HG03103 (cell line): Measurements from ENCODE around the gene FHAD1.

Experiments used
- ATAC-seq: cut with Tn5 transposase; IDR thresholded peaks from one replicate; pipeline ENCODE4 v1.9.1; 2021; ENCODE audit warnings: low read depth; ENCODE audit not compliant: unreplicated experiment

The FHAD1 gene

DNA sequence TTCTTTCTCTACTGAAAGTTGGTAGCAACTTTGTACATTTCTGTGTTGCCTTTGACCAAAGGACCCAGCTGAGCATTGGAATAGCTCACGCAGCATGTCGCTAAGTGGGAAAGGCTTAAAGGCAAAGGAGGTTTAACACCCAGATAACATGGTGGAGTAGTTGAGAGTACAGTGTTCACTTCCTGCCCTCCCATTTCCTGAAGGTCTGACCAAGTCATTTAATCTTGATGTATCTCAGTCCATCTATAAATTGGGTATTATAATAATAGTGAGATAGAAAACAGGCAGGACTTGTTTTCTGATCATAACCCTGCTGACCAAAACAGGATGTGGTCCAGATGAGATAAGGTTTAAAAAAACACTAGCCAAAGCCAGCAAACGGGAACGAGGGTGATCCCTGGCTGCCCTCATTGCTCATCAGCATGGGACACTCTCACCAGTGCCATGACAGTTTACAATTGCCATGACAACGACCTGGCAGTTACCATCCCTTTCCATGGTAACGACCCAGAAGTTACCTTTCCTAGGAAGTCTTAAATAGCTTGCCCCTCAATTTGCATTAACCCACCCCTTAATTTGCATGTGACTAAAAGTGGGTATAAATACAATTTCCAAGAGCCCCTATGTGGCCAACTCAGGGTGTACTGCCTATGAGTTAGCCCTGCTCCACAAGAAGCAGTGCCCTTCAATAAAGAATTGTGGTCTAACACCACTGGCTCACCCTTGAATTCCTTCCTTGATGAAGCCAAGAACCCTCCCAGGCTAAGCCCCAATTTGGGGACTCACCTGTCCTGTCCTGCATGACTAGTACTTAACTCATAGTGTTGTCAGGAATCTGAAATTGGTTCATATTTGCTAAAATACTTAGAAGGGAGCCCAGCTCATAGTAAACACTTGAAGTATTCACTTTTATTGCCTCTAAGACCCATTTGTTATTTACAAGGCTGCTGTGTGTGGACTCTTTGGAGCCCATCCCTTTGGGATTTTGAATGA is 28.4 kb upstream of the FHAD1 start:
- ATAC-seq: no peak

DNA sequence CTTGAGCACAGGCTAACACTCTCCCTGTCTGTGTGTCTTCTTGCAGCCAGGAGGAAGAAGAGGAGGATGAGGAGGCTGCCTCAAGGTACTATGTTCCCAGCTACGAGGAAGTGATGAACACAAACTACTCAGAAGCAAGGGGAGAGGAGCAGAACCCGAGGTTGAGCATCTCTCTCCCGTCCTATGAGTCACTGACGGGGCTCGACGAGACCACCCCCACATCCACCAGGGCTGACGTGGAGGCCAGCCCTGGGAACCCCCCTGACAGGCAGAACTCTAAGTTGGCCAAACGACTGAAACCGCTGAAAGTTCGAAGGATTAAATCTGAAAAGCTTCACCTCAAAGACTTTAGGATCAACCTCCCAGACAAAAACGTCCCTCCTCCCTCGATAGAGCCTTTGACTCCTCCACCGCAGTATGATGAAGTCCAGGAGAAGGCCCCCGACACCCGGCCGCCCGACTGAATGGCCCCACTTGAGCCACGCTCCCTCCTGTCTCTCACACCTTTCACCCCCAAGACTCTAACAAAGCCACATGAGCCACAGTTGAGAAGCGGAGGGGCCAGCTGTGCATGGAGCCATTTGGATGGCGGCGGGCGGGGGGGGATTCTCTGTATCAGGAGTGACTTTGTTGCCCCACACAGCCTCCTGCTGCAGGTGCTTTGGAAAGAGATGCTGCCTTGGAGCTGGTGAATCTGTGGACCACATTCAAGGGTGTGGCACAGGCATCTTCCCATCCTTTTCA is 27.6 kb upstream of the FHAD1 start:
- ATAC-seq: no peak

DNA sequence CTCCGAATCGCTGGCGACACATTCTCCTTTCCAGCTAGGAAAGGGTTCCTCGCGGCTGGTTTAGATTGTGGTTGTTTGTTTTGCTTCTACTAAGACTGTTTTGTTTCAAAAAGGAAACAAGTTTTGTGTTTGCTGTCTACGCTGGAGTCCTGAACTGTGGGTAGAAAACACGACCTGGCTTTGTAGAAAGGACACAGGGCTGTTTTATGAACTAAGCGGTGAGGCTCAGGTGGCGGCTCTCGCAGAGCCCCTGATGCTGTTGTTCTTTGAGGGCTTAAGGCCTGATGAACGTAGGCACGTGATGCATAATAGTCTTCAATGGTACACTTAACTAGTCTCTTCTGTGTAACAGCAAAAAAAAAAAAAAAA is 27.0 kb upstream of the FHAD1 start:
- no peak for ATAC-seq

DNA sequence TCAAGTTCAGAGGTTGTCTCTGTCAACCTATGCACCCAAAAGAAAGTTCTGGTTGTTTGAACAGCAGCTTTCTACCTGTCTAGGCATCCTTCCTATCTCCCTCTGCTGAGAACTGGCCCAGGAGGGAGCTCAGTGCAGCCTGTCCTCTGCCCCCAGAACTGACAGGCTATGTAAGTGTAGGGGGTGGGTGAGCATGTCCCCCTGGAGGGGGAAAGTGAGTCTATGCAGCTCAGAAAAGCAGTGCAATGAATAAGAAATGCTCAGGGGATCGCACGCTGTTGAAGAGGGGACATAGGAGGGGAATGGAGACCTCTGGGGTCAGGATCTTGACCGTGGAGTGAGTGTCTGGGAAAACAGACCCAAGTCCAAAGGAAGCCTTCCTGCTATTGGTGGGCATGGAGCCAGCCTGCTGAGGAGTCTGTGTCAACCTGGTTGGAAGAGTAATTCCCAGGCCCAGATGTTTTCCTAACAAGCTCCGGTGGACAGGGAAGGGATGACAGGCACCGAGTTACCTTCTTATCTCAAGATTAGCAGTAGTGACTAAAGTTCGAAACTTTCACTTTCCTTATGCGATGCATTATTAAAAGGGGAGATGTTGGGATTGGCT is 26.1 kb upstream of the FHAD1 start:
- no peak for ATAC-seq

DNA sequence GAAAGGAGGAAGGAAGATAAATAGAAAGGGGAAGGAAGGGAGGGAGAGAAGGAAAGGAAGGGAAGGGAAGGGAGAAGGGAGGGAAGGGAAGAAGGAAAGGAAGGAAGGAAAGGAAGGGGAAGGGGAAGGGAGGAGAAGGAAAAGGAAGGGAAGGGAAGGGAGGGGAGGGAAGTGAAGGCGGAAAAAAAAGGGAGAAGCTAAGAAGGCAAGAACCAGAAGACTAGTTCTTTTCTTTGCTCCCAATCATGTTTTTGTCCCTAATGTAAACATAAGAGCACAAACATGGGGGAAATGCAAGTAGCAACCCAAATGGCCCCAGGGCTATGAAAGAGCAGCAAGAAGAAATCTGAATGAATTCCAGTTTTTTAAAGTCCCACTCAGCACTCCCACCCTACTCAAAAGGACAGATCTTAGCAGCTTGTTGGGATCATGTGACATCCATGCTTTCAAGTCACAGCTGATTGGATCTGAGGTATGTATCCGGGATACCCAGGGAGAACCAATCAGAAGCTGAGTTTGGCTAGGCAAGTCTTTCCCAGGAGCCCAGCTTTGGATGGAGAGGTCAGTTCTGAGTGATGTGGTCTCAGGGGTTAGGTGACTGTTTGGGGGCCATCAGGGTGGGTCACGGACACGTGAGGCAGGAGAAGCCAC is 24.2 kb upstream of the FHAD1 start:
- ATAC-seq: no peak

DNA sequence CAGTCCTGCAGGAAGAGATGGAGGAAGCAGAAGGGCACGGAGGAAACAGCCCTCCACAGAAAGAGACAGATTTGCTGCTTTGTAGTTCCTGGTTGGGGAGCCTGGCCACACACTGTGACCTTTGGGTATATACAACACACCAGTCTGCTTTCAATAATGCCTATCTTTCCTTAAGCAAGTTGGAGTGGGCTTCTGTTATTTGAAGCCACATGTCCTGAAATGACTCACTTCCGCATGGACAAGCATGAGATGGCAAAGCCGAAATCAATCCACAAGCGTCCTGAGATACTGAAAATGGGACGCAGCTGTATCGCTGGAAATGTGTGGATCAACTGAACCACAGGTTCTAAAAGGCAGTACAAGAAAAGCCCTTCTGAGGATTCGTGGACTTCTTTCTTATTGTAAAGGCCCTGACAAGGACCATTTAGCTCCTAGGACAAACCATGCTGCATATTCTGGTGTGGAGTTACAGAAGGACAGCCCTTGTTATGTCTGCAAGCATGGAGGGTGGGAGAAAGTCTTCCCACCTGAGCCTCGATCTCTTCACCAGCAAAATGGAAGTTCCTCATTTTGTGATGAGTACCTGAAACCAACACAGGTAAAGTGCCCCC is 22.7 kb upstream of the FHAD1 start:
- ATAC-seq: no peak

DNA sequence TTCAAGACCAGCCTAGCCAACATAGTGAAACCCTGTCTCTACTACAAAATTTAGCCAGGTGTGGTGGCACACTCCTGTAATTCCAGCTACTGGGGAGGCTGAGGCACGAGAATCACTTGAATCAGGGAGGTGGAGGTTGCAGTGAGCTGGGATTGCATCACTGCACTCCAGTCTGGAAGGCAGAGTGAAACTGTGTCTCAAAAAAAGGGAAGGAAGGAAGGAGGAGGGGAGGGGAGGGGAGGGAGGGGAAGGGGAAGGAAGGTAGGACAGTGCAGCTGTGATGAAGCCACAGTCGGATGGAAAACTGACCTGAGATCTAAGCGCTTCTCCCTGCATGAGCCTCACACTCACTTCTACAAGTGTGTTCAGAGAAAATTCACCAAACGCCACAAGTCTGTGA is 22.0 kb upstream of the FHAD1 start:
- no peak for ATAC-seq

DNA sequence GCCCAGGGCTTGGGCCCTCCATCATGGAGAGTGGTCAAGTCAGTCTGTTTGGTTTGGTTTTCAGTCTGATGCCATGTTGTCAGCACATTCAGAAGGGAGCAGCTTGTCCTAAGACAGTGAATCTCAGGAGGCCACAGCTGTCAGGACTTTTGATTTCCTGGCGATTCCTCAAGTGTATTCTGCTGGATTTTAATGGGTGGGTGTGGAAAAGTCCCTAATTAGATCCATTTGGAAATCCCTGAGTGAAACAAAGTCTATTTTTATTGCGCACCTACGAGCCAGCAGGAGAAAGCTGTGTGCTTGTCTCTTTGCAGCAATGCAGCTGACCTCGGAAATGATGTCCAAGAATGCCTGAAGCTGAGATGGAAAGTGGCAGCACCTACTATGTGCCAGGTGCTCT is 21.6 kb upstream of the FHAD1 start:
- no peak for ATAC-seq

DNA sequence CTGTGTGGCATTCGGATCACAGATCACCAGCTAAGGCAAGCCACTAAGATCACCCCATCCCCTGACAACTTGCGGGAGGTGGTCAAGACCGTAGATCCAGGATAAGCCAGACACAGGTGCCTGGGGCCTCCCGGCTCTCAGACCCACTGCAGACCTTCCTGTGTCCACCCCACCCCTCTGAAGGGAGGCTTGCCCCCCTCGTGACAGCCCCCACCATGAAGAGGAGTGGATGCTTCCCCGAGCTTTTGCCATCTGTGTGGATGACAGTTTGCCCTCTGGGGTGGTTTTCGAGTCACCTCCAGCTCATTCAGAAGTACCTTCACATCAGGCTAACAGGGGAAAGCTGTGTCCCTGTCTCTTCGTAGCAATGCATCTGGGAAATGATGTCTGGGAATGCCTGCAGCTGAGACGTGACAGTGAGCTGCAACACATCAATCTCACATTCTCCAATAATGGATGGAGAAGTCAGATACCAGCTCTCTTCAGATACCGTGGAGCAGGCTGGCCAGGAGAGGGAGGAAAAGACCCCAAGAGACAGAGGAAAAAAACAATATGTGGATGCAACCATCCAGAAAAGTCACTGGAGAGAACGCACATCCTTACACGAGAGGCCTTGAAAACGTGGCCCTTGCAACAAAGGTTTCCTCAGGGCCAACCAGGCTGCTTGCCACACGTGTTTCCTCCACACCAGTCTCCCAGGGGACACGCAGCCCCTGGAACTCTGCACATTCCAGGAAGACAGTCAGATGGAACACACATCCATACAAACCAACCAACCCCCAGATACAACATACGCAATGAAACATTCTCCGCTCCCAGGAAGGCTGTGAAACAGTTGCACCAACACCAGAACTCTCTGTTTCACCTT is 20.4 kb upstream of the FHAD1 start:
- ATAC-seq: no peak

DNA sequence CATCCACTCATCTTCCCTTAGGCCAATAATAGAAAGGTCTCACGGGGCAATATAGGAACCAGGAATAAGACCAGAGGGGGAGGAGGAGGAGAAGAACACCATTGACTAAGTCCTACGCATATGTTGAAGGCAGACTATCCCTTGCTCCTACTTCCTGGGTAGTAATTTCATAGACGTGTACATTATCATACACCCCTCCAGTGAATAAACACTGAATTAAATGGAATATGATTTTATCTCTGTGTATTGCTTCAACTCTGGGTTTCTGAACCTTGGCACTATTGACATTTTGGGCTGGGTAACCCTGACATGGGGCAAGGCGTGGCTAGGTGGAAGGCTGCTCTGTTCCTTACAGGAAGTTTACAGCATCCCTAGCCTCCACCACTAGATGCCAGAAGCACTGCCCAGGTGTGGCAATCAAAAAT is 17.3 kb upstream of the FHAD1 start:
- no peak for ATAC-seq

DNA sequence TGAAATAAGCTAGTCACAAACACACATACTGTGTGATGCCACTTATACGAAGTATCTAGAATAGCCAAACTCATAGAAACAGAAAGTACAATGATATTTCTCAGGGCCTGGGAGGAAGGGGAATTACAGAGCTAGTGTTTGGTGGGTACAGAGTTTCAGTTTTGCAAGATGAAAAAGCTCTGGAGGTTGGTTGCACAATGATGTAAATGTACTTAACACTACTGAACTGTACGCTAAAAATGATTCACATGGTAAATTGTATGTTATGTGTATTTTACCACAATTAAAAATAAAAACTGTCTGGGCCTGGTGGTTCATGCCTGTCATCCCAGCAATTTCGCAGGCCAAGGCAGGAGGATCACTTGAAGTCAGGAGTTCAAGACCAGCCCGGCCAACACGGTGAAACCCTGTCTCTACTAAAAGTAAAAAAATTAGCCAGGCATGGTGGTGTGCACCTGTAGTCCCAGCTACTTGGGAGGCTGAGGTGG is 15.3 kb upstream of the FHAD1 start:
- peak; percentile 91 for ATAC-seq

DNA sequence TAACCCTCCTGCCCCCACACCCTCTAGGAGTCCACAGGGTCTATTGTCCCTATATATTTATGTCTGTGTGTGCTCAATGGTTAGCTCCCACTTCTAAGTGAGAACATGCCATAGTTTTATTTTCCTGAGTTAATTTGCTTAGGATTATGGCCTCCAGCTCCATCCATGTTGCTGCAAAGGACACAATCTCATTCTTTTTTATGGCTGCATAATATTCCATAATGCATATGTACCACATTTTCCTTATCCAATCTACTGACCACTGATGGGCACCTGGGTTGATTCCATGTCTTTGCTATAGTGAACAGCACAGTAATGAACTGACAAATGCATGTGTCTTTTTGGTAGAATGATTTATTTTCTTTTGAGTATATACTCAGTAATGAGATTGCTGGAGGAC is 13.3 kb upstream of the FHAD1 start:
- ATAC-seq: no peak

DNA sequence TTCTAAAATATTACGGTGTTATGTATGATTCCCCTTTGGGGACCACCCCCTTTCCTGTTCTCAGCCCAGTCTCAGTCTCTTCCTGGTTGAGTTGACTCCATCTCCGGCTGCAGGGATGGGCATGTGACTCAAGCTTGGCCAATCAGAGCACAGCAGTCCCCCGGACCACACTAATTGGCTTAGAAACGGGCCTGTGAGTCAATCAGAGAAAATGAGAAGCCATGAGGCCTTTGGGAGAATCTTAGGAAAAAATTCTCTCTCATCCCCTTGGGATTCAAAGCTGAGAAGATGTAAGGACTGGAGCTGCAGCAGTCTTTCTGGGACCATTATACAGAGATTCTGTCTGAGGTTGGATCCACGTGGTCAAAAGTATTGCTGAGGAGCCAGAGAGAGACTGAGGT is 10.7 kb upstream of the FHAD1 start:
- no peak for ATAC-seq

DNA sequence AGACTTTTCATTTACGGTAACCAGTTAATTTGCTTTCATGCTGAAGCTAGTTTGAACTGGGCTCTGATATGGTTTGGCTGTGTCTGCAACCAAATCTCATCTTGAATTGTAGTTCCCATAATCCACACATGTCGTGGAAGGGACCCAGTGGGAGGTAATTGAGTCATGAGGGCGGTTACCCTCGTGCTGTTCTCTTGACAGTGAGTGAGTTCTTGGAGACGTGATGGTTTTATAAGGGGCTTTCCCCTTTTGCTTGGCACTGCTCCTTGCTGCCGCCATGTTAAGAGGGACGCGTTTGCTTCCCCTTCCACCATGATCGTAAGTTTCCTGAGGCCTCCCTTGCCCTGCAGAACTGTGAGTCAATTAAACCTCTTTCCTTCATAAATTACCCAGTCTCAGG is 10.3 kb upstream of the FHAD1 start:
- ATAC-seq: no peak

DNA sequence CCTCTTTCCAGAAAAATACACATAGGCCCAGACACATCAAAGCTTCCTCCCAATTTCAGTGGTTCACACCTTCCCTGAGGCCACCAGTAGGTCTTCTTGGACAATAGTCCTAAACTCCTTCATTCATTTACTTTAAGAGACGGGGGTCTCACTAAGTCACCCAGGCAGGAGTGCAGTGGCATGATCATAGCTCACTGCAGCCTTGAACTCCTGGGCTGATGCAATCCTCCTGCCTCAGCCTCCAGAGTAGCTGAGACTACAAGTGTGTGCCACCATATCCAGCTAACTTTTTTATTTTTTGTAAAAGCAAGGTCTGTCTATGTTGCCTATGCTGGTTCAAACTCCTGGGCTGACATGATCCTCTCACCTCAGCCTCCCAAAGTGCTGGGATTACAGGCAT is 8.2 kb upstream of the FHAD1 start:
- no peak for ATAC-seq

DNA sequence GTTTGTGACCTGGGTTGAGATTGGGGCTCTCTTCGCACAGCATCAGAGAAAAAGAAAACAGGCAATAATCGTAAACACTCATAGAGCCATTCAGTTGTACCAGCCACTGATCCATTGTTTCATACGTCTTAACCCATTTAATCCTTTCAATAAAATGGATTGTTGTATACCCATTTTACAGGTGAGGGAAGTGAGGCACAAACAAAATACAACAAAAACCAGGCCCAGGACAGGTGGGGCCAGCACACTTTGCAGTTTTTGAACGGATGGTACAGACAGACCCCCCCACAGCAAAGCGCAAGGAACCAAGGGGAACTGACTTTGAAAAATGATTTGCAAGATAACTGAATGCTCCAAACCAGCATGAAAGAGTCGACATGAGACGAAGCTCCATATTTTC is 4.3 kb upstream of the FHAD1 start:
- ATAC-seq: no peak

DNA sequence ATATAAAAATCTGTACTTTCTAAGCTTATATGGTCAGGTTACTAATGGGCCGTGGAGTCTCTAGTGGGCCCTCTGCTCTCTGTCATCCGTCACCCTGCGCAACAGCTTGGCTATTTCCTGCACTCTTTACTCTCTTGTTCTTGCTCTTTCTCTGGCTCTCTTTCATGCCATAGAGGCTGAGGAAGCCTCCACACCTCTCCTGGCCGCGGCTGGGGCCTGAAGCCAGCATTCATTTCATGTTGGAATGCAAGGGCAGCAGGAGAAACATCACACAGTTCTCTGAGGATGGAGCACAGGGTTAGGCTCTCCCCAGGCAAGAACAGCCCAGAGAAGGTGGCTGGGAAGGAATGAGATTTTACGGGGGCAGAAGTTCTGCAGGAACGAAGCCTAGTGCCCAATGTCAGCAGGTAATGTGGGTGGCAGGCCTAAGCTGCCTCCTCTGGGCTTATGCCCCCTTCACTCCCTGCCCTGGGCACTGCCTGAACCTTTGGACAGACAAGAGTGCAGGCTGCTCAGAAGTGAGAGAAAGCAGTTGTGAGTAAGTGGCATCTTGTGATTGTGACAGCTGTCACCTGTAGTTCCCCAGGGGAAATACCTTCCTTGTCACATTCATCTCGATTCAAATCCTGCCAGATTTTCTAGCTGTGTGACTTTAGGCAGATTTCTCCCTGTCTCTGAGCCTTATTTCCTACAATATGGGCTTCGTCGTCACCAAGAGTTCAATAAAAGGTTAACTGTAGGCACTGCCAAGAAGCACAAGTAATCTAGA is 3.6 kb upstream of the FHAD1 start:
- ATAC-seq: no peak

DNA sequence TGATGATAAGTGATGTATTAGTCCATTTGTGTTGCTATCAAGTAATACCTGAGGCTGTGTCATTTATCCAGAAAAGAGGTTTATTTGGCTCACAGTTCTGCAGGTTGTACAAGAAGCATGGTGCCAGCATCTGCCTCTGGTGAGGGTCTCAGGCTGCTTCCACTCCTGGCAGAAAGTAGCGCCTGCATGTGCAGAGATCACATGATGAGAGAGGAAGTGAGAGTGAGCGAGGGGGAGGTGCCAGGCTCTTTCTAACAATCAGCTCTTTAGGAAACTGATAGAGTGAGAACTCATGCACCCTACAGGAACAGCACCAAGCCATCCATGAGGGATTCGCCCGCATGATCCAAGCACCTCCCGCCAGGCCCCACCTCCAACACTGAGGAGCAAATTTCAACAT is 2.2 kb upstream of the FHAD1 start:
- no peak for ATAC-seq
